Epithelial cell of esophagus (primary cell): ENCODE data around the gene ELMO1.

Experiments used
- DNase-seq: peaks from one replicate; pipeline ENCODE4 v3.0.0; 2010; ENCODE audit warnings: low read depth
- H3K4me3 ChIP-seq: 2 replicates; pipeline ENCODE4 v1.5.1; 2011; ENCODE audit warnings: mild to moderate bottlenecking, low read length, control low read depth
- CTCF ChIP-seq: IDR thresholded peaks from 2 replicates; pipeline ENCODE4 v1.5.1; 2011; ENCODE audit warnings: low read depth, mild to moderate bottlenecking, low read length, control low read depth, inconsistent platforms; ENCODE audit not compliant: insufficient read depth; ENCODE audit errors: missing control alignments

The ELMO1 gene

GRCh38 chr7:37194943-37195342, 253.7 kb downstream of the ELMO1 start:
- DNase-seq = no peak
- no peak for TF ChIP-seq CTCF
- no peak overlapping the region for H3K4me3 ChIP-seq

GRCh38 chr7:37193775-37194135, 254.9 kb downstream of the ELMO1 start:
- no peak for DNase-seq
- H3K4me3 ChIP-seq = no peak overlapping the region
- no peak for TF ChIP-seq CTCF

GRCh38 chr7:37193087-37193774, 255.4 kb downstream of the ELMO1 start:
- TF ChIP-seq CTCF = no peak
- DNase-seq = no peak
- H3K4me3 ChIP-seq = no peak overlapping the region

- no peak for TF ChIP-seq CTCF
- DNase-seq = no peak
- H3K4me3 ChIP-seq = no peak overlapping the region
These were observed 256.9 kb downstream of the ELMO1 start for GRCh38 chr7:37191797-37192196.

- DNase-seq = no peak
- H3K4me3 ChIP-seq = no peak overlapping the region
- no peak for TF ChIP-seq CTCF
These were observed 261.5 kb downstream of the ELMO1 start for GRCh38 chr7:37187179-37187578.

- TF ChIP-seq CTCF = no peak
- DNase-seq = peak; percentile 6
These were observed 261.9 kb downstream of the ELMO1 start for GRCh38 chr7:37186753-37187152.

GRCh38 chr7:37181550-37181932, 267.1 kb downstream of the ELMO1 start:
- DNase-seq = no peak
- no peak overlapping the region for H3K4me3 ChIP-seq
- TF ChIP-seq CTCF = no peak

More at GRCh38 chr7:37186753-37187152, 261.9 kb downstream of the ELMO1 start:
- no peak overlapping the region for H3K4me3 ChIP-seq
